K562 (cell line): ENCODE results near the gene CGA. TPM values are rescaled to one million over a fixed set of nuclear protein-coding genes. Genes with fewer than 3 reads are reported as not detected.

Experiments used
- ATAC-seq: fragments of 200-7000 bp; cut with Tn5 transposase; 3 replicates; pipeline ENCODE4 v1.9.1; 2020; ENCODE audit warnings: moderate library complexity
- BruUV-seq: library from RNA; stranded (reverse); fragments of 400-500 nt; replicated peaks from 2 replicates; lab custom pipeline; 2021; lab: Mats Ljungman, UMichigan
- CTCF ChIA-PET: fragments of 300-600 bp; formaldehyde crosslinking; extraction: SDS; loops from one replicate; lab custom pipeline; 2021; ENCODE audit warnings: low intra/inter-chr PET ratio; lab: Yijun Ruan, JAX
- POLR2A ChIA-PET: fragments of 300-600, 350-650 bp; sonication (Branson Sonifier 250); formaldehyde crosslinking; extraction: SDS; loops from one replicate; lab custom pipeline; 2021; ENCODE audit warnings: antibody characterized with exemption, inconsistent platforms; lab: Yijun Ruan, JAX
- DNase-seq, 4 experiments: peaks; one replicate each; pipeline versions ENCODE4 v3.0.0 to v3.0.0-alpha.2; 2011 to 2018; ENCODE audit warnings: low spot score in 3 of 4, mixed read lengths in 3 of 4; ENCODE audit errors: extremely low read depth in 1 of 4
- FAIRE-seq: peaks from 2 replicates; lab custom pipeline; 2011; peaks lifted over from hg19 to GRCh38; lab: Jason Lieb, UNC
- H2AFZ ChIP-seq: 2 replicates; pipeline ENCODE4 v1.6.0; 2011; ENCODE audit warnings: low read depth, low read length, control low read depth, inconsistent platforms
- H3K27ac ChIP-seq: fragments of 200-600 bp; 3 replicates; pipeline ENCODE4 v1.8.0; 2011; ENCODE audit warnings: low read depth, mild to moderate bottlenecking, control low read depth, inconsistent platforms, low read length, moderate library complexity, mixed read lengths; ENCODE audit errors: extremely low read depth
- H3K27me3 ChIP-seq, 2 experiments: fragments of 300-600 bp in 1 of 2; 2 replicates in 1 of 2; 3 replicates in 1 of 2; pipeline versions ENCODE4 v1.6.0 to v1.8.0; 2011; ENCODE audit warnings: inconsistent platforms in 2 of 2, low read length in 2 of 2, mild to moderate bottlenecking in 1 of 2, mixed read lengths in 1 of 2, moderate library complexity in 1 of 2; ENCODE audit not compliant: control insufficient read depth in 2 of 2, insufficient read depth in 2 of 2
- H3K36me3 ChIP-seq: fragments of 300-600 bp; 3 replicates; pipeline ENCODE4 v1.8.0; 2011; ENCODE audit warnings: mild to moderate bottlenecking, low read length, inconsistent platforms; ENCODE audit not compliant: control insufficient read depth, insufficient read depth
- H3K4me1 ChIP-seq, 2 experiments: fragments of 200-600 bp in 1 of 2; replicated peaks in 1 of 2; 2 replicates in 1 of 2; 3 replicates in 1 of 2; pipeline versions ENCODE4 v1.5.1 to v1.8.0; 2011; ENCODE audit warnings: inconsistent platforms in 2 of 2, low read length in 2 of 2, mild to moderate bottlenecking in 1 of 2, mixed read lengths in 1 of 2, moderate library complexity in 1 of 2; ENCODE audit not compliant: control insufficient read depth in 2 of 2, insufficient read depth in 2 of 2
- H3K4me2 ChIP-seq: 2 replicates; pipeline ENCODE4 v1.6.1; 2011; ENCODE audit warnings: low read length, control low read depth, inconsistent platforms, mixed read lengths; ENCODE audit not compliant: insufficient read depth
- H3K4me3 ChIP-seq: fragments of 200-600 bp; sonication (generic), shearing (Covaris generic); 2 replicates; pipeline ENCODE4 v1.5.1; 2016; ENCODE audit warnings: control low read depth, inconsistent platforms
- H3K79me2 ChIP-seq: fragments of 200-600 bp; 3 replicates; pipeline ENCODE4 v1.8.0; 2011; ENCODE audit warnings: low read length, inconsistent platforms; ENCODE audit not compliant: control insufficient read depth, insufficient read depth
- H3K9ac ChIP-seq, 2 experiments: 2 replicates each; pipeline versions ENCODE4 v1.6.0 to v1.6.1; 2011; ENCODE audit warnings: low read depth in 2 of 2, low read length in 2 of 2, control low read depth in 1 of 2, inconsistent platforms in 1 of 2, mild to moderate bottlenecking in 1 of 2, mixed read lengths in 1 of 2; ENCODE audit not compliant: insufficient read depth in 1 of 2
- H3K9me1 ChIP-seq: one replicate; pipeline ENCODE4 v1.6.0; 2011; ENCODE audit warnings: inconsistent platforms, mild to moderate bottlenecking, low read length, moderate library complexity; ENCODE audit not compliant: control insufficient read depth, insufficient read depth
- H3K9me3 ChIP-seq: replicated peaks from 2 replicates; pipeline ENCODE4 v1.5.1; 2011; ENCODE audit warnings: low read depth, low read length, inconsistent platforms; ENCODE audit not compliant: control insufficient read depth, insufficient read depth
- H4K20me1 ChIP-seq: replicated peaks from 2 replicates; pipeline ENCODE4 v1.6.1; 2011; ENCODE audit warnings: low read length, inconsistent platforms, mixed read lengths; ENCODE audit not compliant: control insufficient read depth, insufficient read depth
- CBFA2T3 ChIP-seq: fragments of 450-650 bp; IDR thresholded peaks from 2 replicates; pipeline ENCODE4 v1.6.1; 2017
- FOXJ3 ChIP-seq: sonication (generic); formaldehyde crosslinking; IDR thresholded peaks from 2 replicates; pipeline ENCODE4 v1.4.0; 2020; ENCODE audit warnings: mild to moderate bottlenecking, missing genetic modification reagents
- KAT7 ChIP-seq: sonication (generic); formaldehyde crosslinking; IDR thresholded peaks from 2 replicates; pipeline ENCODE4 v1.8.0; 2022; ENCODE audit warnings: missing genetic modification reagents, mild to moderate bottlenecking, borderline replicate concordance
- KDM4B ChIP-seq, 2 experiments: fragments of 450-650 bp in 1 of 2; sonication (generic) in 1 of 2; IDR thresholded peaks; 2 replicates each; pipeline ENCODE4 v1.6.1; 2016 to 2017; ENCODE audit warnings: borderline replicate concordance in 2 of 2, antibody characterized with exemption in 1 of 2, low read depth in 1 of 2, mild to moderate bottlenecking in 1 of 2
- MCM7 ChIP-seq, 2 experiments: fragments of 450-650 bp; IDR thresholded peaks; 2 replicates each; pipeline ENCODE4 v1.6.1; 2016 to 2018
- MED1 ChIP-seq: sonication (generic); formaldehyde crosslinking; IDR thresholded peaks from 2 replicates; pipeline ENCODE4 v1.8.1; 2023; ENCODE audit warnings: missing genetic modification reagents, borderline replicate concordance
- RUNX1 ChIP-seq: sonication (generic); IDR thresholded peaks from 2 replicates; pipeline ENCODE4 v1.6.1; 2016; ENCODE audit warnings: antibody characterized with exemption, low read depth
- SIN3B ChIP-seq: fragments of 450-650 bp; IDR thresholded peaks from 2 replicates; pipeline ENCODE4 v1.6.1; 2017; ENCODE audit warnings: low read depth, mild to moderate bottlenecking, moderate library complexity
- TCF7 ChIP-seq: sonication (generic); IDR thresholded peaks from 2 replicates; pipeline ENCODE4 v1.6.1; 2016; ENCODE audit warnings: antibody characterized with exemption, borderline replicate concordance
- TCF7L2 ChIP-seq: fragments of 150-350 bp; IDR thresholded peaks from 2 replicates; pipeline ENCODE4 v1.6.1; 2016; ENCODE audit warnings: low read depth, mild to moderate bottlenecking, low read length, moderate library complexity
- ZNF316 ChIP-seq: fragments of 450-650 bp; IDR thresholded peaks from 2 replicates; pipeline ENCODE4 v1.6.1; 2016
- ZNF41 ChIP-seq: fragments of 250-450 bp; sonication (Bioruptor Pico); conservative IDR thresholded peaks from 2 replicates; pipeline ENCODE4 v1.4.0; 2020; ENCODE audit warnings: mild to moderate bottlenecking
- WGBS: fragments of 100-300 bp; shearing (Covaris generic); methylation state at CpG from one replicate; pipeline ENCODE4 v1.1.6; 2016; ENCODE audit warnings: low coverage, mixed read lengths; ENCODE audit not compliant: insufficient coverage; ENCODE audit errors: missing lambda C conversion rate; 5-methylcytosine and 5-hydroxymethylcytosine counted together
- in situ Hi-C: fragments of 300-500 bp; cut with MboI; formaldehyde crosslinking; loops from 4 replicates; pipeline ENCODE4 v1.15.0; 2018; ENCODE audit warnings: inconsistent platforms, mixed read lengths
- intact Hi-C: fragments of 100-400 bp; cut with micrococcal nuclease; formaldehyde crosslinking; loops from 2 replicates; pipeline ENCODE4 v1.14.2; 2022
- polyA plus RNA-seq, 8 experiments: library from polyadenylated mRNA; depleted of rRNA in 4 of 8; stranded (reverse) in 5 of 8; unstranded in 3 of 8; fragments of >200 nt; fragmentation: Nextera tagmentation in 2 of 8; fragmentation: Illumina TruSeq in 1 of 8; extraction: Ambion mirVana in 2 of 8; extraction: Trizol in 1 of 8; gene quantifications; 2 replicates each; pipeline versions ENCODE4 v1.2.1 to v1.2.3, GENCODE V29; 2011 to 2014; ENCODE audit warnings: inconsistent platforms in 1 of 8, missing spikeins in 1 of 8
- total RNA-seq, 7 experiments: library from RNA; depleted of rRNA in 6 of 7; stranded (reverse); fragments of >200 nt in 6 of 7; fragmentation: Illumina TruSeq in 2 of 7; extraction: Trizol in 2 of 7; gene quantifications; 2 replicates each; pipeline versions ENCODE4 v1.2.1 to v1.2.3, GENCODE V29; 2011 to 2021; ENCODE audit warnings: low replicate concordance in 1 of 7
- TF ChIP-seq, protein P1 (sequence below): fragments of 250-450 bp; sonication (Bioruptor Pico); IDR thresholded peaks from 2 replicates; pipeline ENCODE4 v1.4.0; 2020; ENCODE audit warnings: borderline replicate concordance
- TF ChIP-seq, protein P2 (sequence below), 2 experiments: fragments of 450-650 bp in 1 of 2; sonication (generic) in 1 of 2; formaldehyde crosslinking in 1 of 2; IDR thresholded peaks in 1 of 2; conservative IDR thresholded peaks in 1 of 2; 2 replicates each; pipeline versions ENCODE4 v1.6.1 to v1.8.1; 2016 to 2023; ENCODE audit warnings: mild to moderate bottlenecking in 2 of 2, moderate library complexity in 2 of 2, inconsistent platforms in 1 of 2, missing genetic modification reagents in 1 of 2

CGA gene
- total and polyA plus RNA-seq, 9 of the 15 experiments (the other 6 are each of a cell fraction or from before 2014, with no cell fraction given), result 0.13 to 0.24 TPM; not detected in 7

DNA sequence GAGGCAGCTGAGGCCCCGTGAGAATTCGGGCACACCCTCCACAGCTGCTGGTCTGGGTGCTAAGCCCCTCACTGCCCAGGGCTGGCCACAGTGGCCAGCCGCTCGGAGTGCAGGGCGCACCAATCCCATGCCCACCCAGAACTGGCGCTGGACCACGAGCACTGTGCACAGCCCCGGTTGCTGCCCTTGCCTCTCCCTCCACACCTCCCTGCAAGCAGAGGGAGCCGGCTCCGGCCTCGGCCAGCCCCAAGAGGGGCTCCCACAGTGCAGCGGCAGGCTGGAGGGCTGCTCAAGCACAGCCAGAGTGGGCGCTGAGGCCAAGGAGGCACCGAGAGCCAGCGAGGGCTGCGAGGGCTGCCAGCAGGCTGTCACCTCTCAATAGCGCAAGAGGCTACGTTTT is 35.0 kb downstream of the CGA start:
- no peaks in the 10 kb centered on the region for H3K9me1 ChIP-seq
- FAIRE-seq (no peak), DNase-seq (no peak), ATAC-seq (no peak)
- no peaks in the 10 kb centered on the region; a peak in 1 of 5 replicates for H3K27me3 ChIP-seq
- H3K4me2 ChIP-seq, result no peak overlapping the region
- intact Hi-C loops, result no loop called here
- CTCF ChIA-PET, result no interaction called here
- no TSS peak for BruUV-seq
- H4K20me1 ChIP-seq, result no peaks in the 10 kb centered on the region
- H3K27ac ChIP-seq, result no peak overlapping the region
- TF ChIP-seq MED1 (CRISPR knock-in tag) (no peak), FOXJ3 (CRISPR knock-in tag) (no peak), TCF7 (no peak)
- no peaks in the 10 kb centered on the region for H3K79me2 ChIP-seq
- no peaks in the 10 kb centered on the region for H3K36me3 ChIP-seq
- 27% methylated on average over 10 of the region's 18 CpGs for WGBS
- peaks cover 0 to 4% of the 10 kb centered on the region in 2 experiments; a peak in 2 of 5 replicates for H3K4me1 ChIP-seq
- POLR2A ChIA-PET, result interaction anchor here (0.6 kb wide), 1 partner anchor 43 kb away, joined by 4 read pairs; no protein-coding TSS in a partner anchor
- in situ Hi-C loops, result loop anchor here (10.0 kb wide), 1 partner anchor 335 kb away; no protein-coding TSS in a partner anchor
- H3K9ac ChIP-seq, result no peak overlapping the region
- no peak overlapping the region for H3K4me3 ChIP-seq
- no peaks in the 10 kb centered on the region for H3K9me3 ChIP-seq
- no peak overlapping the region for H2AFZ ChIP-seq

DNA sequence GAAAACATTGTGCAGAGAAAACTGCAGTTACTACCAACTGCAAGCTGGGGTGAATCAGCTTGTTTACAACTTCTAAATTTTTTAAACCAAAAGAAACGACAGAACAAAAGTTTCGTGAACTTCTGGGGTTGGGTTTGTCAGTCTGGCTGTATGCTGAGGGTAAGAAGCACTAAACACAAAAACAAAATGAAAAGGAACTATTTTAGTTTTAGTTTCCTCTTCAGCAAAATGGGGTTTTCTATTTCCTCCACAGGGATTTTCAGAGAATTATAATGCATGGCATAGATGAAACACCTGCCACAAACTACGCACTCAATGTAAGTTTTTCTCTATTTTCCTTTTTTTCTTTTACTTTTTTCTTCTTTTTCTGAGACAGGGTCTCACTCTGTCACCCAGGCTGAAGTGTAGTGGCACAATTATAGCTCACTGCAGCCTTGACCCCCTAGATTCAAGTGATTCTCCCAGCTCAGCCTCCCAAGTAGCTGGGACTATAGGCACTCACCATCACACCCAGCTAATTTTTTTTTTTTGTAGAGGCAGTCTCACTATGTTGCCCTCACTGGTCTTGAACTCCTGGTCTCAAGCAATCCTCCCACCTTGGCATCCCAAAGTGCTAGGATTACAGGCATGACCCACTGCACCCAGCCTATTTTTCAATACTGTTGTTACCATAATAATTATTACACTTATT is 40.6 kb downstream of the CGA start:
- ATAC-seq (no peak), DNase-seq (no peak), FAIRE-seq (peak; percentile 32)
- Histone ChIP-seq H3K27ac (no peak overlapping the region), H3K79me2 (no peaks in the 10 kb centered on the region), H3K9me1 (no peaks in the 10 kb centered on the region), H3K27me3 (no peaks in the 10 kb centered on the region; a peak in 1 of 5 replicates), H3K9ac (no peak overlapping the region), H3K4me1 (no peaks in the 10 kb centered on the region), H4K20me1 (no peaks in the 10 kb centered on the region), H3K36me3 (no peaks in the 10 kb centered on the region), H3K4me3 (no peak overlapping the region), H3K4me2 (no peak overlapping the region), H3K9me3 (no peaks in the 10 kb centered on the region), H2AFZ (no peak overlapping the region)
- ChIA-PET POLR2A (no interaction called here), CTCF (no interaction called here)
- WGBS, result 0% methylated on average over 3 of the region's 3 CpGs
- in situ Hi-C loops, result no loop called here
- no TSS peak for BruUV-seq
- intact Hi-C loops, result no loop called here
- TF ChIP-seq RUNX1 (no peak), TCF7L2 (no peak), KAT7 (CRISPR knock-in tag) (no peak), CBFA2T3 (no peak), SIN3B (no peak), MCM7 (IDR thresholded peaks at IDR 0.05) (no peak), KDM4B (IDR thresholded peaks at IDR 0.05; ENCODE audit: borderline replicate concordance in 2 of 2, low read depth in 1 of 2) (no peak), ZNF316 (no peak), ZNF41 (CRISPR knock-in tag) (no peak)
- TF ChIP-seq, protein P1, sequence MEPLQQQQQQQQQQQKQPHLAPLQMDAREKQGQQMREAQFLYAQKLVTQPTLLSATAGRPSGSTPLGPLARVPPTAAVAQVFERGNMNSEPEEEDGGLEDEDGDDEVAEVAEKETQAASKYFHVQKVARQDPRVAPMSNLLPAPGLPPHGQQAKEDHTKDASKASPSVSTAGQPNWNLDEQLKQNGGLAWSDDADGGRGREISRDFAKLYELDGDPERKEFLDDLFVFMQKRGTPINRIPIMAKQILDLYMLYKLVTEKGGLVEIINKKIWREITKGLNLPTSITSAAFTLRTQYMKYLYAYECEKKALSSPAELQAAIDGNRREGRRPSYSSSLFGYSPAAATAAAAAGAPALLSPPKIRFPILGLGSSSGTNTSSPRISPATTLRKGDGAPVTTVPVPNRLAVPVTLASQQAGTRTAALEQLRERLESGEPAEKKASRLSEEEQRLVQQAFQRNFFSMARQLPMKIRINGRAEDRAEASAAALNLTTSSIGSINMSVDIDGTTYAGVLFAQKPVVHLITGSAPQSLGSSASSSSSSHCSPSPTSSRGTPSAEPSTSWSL (CRISPR knock-in tag), result no peak
- TF ChIP-seq, protein P2, sequence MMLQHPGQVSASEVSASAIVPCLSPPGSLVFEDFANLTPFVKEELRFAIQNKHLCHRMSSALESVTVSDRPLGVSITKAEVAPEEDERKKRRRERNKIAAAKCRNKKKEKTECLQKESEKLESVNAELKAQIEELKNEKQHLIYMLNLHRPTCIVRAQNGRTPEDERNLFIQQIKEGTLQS (IDR thresholded peaks at IDR 0.05), result no peak
- TF ChIP-seq, protein P2 (CRISPR knock-in tag; conservative IDR thresholded peaks at IDR 0.05), result no peak
